GM12872 (cell line): ENCODE data around the gene DCTN3.

Source experiments
- TF ChIP-seq, protein P1 (sequence below): IDR thresholded peaks from 3 replicates; pipeline ENCODE4 v1.5.1; 2011; ENCODE audit warnings: low read depth, mild to moderate bottlenecking, low read length, moderate library complexity; ENCODE audit not compliant: insufficient read depth

Gene DCTN3

DNA sequence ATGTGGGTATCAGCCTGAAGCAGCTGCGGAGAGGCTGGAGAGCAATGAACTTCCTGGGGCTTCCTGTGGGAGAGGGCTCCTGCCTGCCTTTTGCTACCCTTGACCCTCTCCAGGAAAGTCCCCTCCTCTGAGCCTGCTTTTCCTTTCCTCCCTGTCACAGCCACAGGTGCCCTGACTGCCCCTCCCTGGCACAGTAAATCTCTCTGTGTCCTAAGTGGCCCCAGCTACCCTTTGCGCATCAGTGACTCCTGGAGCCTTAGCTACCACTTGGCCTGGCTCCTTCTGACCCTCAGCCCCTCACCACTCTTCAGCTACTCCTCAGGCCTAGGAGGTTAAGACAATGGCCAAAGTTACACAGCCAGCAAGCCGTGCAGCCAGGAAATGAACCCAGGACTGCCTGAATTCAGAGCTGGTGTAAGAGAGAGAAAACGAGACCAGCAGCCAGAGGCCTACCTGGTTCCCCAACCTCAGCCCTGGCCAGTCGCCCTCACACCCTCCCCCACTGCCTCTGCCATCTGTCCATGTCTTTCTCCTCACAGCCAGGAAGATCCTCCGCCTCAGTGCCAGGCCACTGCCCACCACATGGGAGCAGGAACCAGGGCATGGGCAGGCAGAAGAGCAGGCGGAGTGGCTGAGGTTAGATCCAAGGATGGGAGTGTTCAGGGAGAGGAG is 49.4 kb downstream of the DCTN3 start:
- TF ChIP-seq, protein P1, sequence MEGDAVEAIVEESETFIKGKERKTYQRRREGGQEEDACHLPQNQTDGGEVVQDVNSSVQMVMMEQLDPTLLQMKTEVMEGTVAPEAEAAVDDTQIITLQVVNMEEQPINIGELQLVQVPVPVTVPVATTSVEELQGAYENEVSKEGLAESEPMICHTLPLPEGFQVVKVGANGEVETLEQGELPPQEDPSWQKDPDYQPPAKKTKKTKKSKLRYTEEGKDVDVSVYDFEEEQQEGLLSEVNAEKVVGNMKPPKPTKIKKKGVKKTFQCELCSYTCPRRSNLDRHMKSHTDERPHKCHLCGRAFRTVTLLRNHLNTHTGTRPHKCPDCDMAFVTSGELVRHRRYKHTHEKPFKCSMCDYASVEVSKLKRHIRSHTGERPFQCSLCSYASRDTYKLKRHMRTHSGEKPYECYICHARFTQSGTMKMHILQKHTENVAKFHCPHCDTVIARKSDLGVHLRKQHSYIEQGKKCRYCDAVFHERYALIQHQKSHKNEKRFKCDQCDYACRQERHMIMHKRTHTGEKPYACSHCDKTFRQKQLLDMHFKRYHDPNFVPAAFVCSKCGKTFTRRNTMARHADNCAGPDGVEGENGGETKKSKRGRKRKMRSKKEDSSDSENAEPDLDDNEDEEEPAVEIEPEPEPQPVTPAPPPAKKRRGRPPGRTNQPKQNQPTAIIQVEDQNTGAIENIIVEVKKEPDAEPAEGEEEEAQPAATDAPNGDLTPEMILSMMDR: no peak

DNA sequence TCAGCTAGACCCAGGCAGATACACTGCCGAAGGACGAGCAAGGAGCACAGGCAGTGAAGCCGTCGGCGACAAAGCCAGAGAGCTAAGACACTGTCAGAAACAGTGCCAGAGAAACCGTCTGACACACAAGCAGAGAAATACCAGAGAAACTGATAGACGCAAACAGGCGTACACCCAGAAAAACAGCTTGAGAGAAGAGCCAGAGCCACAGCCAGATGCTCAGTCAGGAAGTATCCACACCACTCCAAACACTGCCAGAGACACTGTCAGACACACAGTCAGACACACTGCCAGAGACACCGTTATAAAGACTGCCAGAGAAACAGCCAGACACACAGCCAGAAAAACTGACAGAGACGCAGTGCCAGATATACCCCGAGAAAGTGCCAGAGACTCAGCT is 49.9 kb downstream of the DCTN3 start:
- TF ChIP-seq, protein P1: no peak

DNA sequence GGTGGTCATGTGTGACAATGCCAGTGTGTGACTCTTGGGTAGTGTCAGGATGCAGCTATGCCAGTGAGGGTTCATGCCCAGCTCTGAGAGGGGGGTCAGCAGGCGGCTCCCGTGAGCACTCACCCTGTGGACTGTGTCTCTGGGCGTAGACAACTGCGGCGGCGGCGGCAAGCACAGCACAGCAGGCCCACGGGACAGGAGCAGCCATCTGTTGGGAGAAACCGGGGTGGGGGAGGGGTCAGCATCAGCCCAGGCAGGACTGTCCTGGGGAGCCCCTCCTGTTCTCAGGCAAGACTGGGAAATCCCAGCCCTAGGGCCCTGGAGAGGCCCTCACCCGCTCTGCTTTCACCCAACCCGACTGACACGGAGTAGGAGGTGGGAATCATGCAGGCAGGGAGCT is 51.5 kb downstream of the DCTN3 start:
- TF ChIP-seq, protein P1: no peak

DNA sequence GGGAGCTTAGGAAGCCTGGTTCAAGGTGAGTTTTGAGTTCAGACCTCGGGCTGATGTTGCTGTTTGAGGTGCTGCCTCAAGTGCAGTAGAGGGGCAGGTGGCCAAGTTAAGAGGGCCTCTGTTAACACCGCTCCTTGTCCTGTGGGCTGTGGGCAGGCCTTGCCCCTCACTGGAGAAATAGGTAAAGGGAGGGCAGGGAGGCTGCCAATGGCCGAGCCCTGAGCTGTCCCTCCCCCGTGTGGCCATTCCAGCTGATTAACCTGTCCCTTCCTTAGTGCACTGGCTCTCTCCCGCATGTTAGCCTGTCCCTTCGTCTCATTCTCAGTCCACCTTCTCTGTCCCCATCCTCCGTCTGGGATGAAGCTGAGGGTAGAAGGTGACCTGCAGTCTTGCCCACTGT is 52.2 kb downstream of the DCTN3 start:
- TF ChIP-seq, protein P1: no peak

DNA sequence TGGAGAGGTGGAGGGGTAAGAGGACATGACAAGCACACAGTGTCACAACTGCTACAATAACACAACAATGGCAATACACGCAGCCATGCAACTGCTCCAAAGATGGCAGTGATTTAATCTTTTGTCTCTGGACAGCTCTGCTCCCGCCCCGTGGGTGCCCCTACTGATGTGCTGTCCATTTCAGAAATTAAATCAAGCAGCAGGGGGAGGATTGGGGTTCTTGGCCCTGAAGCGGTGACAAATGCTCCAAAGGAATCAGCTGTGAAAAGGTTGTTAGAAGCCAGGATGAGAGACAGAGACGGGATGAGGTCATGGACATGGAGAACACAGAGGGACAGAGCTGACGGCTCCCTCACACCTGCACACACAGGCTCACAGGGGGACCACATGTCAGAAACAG is 53.3 kb downstream of the DCTN3 start:
- TF ChIP-seq, protein P1: no peak

DNA sequence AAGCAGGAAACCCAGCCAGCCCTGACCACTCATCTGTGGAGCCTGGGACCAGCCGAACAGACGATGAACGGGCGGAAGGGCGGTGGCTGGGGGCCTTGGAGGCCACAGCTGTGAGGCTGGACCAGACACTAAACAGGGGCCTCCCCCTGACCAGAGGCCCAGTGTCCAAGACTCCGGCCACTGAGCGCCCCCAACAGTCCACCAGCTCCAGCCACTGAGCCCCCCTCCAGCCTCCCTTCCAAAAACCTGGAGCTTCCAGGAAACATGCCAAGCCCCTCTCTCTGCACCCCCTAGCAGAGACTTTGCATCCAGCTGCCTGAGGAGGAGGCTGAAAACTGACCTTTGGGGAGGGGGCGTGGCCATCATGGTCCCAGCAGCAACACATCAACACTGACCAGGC is 54.0 kb downstream of the DCTN3 start:
- TF ChIP-seq, protein P1: no peak

DNA sequence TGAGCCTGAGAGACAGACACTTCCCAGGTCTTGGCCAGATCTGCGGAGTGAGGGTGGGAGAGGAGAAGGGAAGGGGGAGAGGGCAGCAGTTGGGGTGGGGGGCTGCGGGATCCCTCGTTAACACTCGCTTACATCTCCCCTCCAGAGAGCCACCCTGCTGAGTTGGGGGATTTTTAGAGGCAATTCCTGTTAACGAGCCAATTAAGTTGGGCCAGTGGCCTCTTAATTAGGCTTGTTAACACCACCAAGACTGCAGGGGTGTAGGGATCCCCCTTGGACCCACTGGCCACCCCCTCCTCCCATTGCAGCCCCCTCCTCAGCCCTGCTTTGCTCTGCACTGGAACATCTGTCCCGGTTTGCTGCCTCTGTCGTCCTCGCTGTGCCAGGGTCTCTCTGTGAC is 54.4 kb downstream of the DCTN3 start:
- TF ChIP-seq, protein P1: no peak
